Transverse colon (tissue), 3 donors: ENCODE measurements around the gene RAB5B.

Experiments
- POLR2A ChIP-seq: fragments of 450-650 bp; IDR thresholded peaks from one replicate; pipeline ENCODE4 v1.6.1; 2016; ENCODE audit warnings: antibody characterized with exemption, mild to moderate bottlenecking, moderate library complexity
- TF ChIP-seq, protein P1 (sequence below), 5 experiments: fragments of 200-600 bp in 3 of 5; fragments of 450-650 bp in 2 of 5; sonication (generic) in 3 of 5; IDR thresholded peaks; 1 replicate in 2 of 5; 2 replicates in 3 of 5; pipeline ENCODE4 v1.5.1; 2016 to 2017; ENCODE audit warnings: antibody characterized with exemption in 5 of 5, inconsistent platforms in 3 of 5, mild to moderate bottlenecking in 2 of 5, moderate library complexity in 1 of 5

DNA sequence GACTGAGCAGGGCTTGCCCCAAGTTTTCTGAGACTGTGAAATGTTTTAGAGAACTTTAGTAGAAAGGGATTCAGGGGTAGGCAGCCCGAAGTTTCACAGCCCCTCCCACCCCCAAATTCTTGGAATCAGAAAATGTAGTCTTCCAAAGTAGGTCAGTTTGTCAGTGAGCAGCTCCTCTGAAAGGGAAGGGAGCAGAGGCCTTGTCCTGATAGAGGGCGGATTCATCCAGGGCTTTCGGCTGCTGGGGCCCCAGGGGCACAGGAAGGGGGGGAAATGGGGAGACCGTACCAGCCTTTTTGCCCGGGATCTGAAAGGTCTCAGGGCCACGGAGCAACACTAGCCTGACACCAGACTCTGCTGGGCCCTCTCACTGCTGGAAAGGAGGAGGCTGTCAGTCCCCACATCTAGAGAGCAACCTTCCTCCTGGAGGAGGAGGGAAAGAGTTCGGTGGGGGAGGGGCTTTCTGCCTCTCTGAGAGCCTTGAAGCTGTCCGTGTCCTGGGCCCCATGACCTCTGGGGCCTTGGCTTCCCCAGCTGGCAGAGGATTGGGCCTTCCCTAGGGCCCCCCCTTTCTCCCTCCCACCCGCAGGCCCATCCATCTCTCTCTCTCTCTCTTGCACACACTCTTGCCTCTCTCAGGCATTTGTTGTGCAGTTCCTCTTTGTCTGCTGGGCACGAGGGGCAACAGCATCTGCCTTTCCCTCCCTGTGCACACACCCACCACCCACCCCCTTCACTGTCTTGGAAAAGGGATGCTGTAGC lies 46.7 kb downstream of the RAB5B start, which contains the start of gene IKZF4:
- TF ChIP-seq, protein P1, sequence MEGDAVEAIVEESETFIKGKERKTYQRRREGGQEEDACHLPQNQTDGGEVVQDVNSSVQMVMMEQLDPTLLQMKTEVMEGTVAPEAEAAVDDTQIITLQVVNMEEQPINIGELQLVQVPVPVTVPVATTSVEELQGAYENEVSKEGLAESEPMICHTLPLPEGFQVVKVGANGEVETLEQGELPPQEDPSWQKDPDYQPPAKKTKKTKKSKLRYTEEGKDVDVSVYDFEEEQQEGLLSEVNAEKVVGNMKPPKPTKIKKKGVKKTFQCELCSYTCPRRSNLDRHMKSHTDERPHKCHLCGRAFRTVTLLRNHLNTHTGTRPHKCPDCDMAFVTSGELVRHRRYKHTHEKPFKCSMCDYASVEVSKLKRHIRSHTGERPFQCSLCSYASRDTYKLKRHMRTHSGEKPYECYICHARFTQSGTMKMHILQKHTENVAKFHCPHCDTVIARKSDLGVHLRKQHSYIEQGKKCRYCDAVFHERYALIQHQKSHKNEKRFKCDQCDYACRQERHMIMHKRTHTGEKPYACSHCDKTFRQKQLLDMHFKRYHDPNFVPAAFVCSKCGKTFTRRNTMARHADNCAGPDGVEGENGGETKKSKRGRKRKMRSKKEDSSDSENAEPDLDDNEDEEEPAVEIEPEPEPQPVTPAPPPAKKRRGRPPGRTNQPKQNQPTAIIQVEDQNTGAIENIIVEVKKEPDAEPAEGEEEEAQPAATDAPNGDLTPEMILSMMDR (IDR thresholded peaks at IDR 0.05): no peak
- no peak for TF ChIP-seq POLR2A
